Muscle layer of duodenum (tissue), 2 donors: ENCODE data around the gene SCTR.
A peak's percentile ranks its signal among the peaks of the same experiment; 100 is the strongest.

Experiments
- H3K27ac ChIP-seq: one replicate; pipeline ENCODE4 v1.7.0; 2013; ENCODE audit warnings: mild to moderate bottlenecking, low read length
- H3K27me3 ChIP-seq: one replicate; pipeline ENCODE4 v1.7.0; 2013; ENCODE audit warnings: low read depth, mild to moderate bottlenecking, control low read depth, low read length
- H3K36me3 ChIP-seq, 2 donors: one replicate each; pipeline ENCODE4 v1.7.0; 2013; ENCODE audit warnings: low read length in 2 of 2, control low read depth in 1 of 2, mild to moderate bottlenecking in 1 of 2; ENCODE audit not compliant: insufficient read depth in 2 of 2, control insufficient read depth in 1 of 2
- H3K4me1 ChIP-seq, 2 donors: one replicate each; pipeline ENCODE4 v1.7.0; 2013; ENCODE audit warnings: low read length in 2 of 2, mild to moderate bottlenecking in 2 of 2, control low read depth in 1 of 2, moderate library complexity in 1 of 2; ENCODE audit not compliant: insufficient read depth in 2 of 2, control insufficient read depth in 1 of 2
- H3K4me3 ChIP-seq, 2 donors: one replicate each; pipeline ENCODE4 v1.7.0; 2013; ENCODE audit warnings: low read length in 2 of 2, low read depth in 1 of 2, mild to moderate bottlenecking in 1 of 2
- H3K9me3 ChIP-seq, 2 donors: one replicate each; pipeline ENCODE4 v1.7.0; 2013; ENCODE audit warnings: low read length in 2 of 2, control low read depth in 1 of 2, mild to moderate bottlenecking in 1 of 2; ENCODE audit not compliant: control insufficient read depth in 1 of 2
- donor health status: healthy.

SCTR gene

DNA sequence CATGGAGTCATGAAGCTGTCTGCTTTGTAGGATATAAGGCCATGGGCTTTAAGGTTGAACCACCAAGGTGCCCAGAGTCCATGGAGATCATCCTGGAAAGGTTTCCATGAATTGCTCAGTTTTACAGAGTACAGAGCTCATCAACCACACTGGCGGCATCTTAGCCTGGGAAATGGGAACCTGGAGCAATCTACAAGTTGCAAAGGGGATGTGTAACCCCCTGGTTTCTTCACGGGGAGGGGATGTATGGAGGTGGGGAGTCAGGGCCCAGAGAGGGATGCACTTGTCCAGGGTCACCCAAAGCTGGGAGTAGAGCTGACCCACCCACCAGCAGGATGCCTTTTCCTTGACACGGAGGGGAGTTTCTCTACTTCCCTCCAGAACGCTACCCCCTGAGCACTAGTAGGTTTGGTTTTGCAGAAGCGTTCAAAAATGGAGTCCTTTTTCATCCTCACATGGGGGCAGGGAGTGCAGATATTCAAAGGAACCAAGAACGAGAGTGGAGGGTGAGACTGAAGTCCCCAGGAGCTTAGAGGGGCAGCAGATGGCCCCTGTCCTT is 85.5 kb downstream of the SCTR start:
- no peak overlapping the region for H3K27ac ChIP-seq
- H3K4me1 ChIP-seq: no peaks in the 10 kb centered on the region
- H3K9me3 ChIP-seq: no peaks in the 10 kb centered on the region
- H3K36me3 ChIP-seq: no peaks in the 10 kb centered on the region
- H3K27me3 ChIP-seq: no peaks in the 10 kb centered on the region
- no peak overlapping the region for H3K4me3 ChIP-seq

DNA sequence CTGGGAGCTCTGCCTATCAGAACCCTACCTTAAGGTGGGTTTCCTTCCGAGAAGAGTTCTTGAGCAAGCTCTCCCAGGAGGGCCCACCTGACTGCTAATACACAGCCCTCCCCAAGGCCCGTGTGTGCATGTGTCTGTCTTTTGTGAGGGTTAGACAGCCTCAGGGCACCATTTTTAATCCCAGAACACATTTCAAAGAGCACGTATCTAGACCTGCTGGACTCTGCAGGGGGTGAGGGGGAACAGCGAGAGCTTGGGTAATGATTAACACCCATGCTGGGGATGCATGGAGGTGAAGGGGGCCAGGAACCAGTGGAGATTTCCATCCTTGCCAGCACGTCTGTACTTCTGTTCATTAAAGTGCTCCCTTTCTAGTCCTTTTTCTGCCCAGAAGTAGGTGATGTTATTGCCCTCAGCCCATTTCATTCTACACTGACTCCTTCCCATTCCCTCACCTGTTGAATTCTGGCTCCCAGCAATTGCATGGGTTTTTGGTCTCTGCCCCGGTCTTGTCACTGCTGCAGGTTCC is 86.1 kb downstream of the SCTR start:
- Histone ChIP-seq H3K36me3 (no peaks in the 10 kb centered on the region), H3K9me3 (no peaks in the 10 kb centered on the region), H3K4me3 (no peak overlapping the region), H3K4me1 (no peaks in the 10 kb centered on the region), H3K27ac (no peak overlapping the region), H3K27me3 (no peaks in the 10 kb centered on the region)

DNA sequence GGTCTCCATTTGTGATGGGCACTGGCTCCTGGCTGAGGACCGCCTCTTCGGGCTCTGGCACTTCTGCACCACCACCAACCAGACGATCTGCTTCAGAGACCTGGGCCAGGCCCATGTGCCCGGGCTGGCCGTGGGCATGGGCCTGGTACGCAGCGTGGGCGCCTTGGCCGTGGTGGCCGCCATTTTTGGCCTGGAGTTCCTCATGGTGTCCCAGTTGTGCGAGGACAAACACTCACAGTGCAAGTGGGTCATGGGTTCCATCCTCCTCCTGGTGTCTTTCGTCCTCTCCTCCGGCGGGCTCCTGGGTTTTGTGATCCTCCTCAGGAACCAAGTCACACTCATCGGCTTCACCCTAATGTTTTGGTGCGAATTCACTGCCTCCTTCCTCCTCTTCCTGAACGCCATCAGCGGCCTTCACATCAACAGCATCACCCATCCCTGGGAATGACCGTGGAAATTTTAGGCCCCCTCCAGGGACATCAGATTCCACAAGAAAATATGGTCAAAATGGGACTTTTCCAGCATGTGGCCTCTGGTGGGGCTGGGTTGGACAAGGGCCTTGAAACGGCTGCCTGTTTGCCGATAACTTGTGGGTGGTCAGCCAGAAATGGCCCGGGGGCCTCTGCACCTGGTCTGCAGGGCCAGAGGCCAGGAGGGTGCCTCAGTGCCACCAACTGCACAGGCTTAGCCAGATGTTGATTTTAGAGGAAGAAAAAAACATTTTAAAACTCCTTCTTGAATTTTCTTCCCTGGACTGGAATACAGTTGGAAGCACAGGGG is 87.1 kb downstream of the SCTR start:
- Histone ChIP-seq H3K9me3 (no peaks in the 10 kb centered on the region), H3K36me3 (no peaks in the 10 kb centered on the region), H3K27me3 (no peaks in the 10 kb centered on the region), H3K27ac (no peak overlapping the region), H3K4me1 (peaks cover 0 to 4% of the 10 kb centered on the region in 2 donors), H3K4me3 (no peak overlapping the region)

DNA sequence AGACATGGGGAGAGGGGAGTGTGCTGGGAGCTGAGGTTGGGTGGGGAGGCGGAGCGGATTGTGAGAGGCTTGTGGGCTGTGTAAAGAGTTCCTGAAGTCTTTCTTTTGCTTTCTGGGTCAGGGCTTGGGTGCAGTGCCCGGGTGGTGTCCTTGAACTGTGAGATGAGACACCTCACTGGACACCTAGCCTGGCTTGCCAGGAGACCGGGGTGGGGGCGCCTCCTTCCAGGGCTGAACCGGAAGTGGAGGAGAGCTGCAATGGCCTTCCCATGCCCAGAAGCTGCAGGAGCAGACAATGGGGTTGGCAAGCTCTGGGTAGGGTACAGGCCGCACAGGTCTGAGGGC is 88.4 kb downstream of the SCTR start:
- H3K36me3 ChIP-seq: no peaks in the 10 kb centered on the region
- H3K27me3 ChIP-seq: no peaks in the 10 kb centered on the region
- no peak overlapping the region for H3K27ac ChIP-seq
- no peak overlapping the region for H3K4me3 ChIP-seq
- H3K4me1 ChIP-seq: peaks cover 0 to 8% of the 10 kb centered on the region in 2 donors
- no peaks in the 10 kb centered on the region for H3K9me3 ChIP-seq

DNA sequence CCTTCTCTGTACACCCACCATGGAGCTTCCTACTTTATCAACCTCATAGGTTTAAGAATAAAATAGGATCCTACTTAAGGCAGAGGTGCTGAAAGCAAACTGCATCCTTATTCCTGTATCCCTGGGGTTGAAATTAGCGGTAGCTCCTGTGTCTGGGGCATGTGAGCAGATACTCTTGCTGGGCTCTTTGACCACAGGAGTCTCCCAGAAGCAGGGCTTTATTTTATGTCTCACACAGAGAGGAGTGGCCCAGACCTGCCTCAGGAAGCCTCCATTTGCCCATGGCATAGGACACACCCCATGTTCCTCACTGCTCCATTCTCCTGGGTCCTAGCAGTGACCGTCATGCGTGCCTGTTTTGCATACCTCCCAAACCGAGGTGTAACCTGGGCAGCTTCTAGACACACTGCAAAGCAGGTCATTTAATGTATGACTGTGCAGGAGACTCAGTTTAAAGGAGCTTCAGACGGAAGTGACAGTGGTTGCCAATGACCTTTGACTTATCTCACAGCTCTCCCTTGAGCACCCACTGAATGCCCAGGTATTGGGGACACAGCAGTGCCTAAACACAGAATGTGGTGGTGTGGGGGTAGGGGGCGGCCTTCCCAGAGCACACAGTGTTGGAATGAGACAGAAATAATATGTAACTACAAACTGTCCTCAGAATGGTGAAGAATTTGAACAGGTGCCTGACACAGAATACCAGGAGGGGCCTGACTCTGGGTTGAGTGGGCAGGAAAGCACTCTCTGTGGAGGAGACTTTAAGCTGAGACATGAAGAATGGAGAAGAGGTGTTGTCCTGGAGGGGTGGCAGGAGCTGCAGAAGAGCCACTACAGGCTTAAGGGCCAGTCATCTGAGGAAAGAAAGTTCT is 89.0 kb downstream of the SCTR start:
- Histone ChIP-seq H3K27me3 (no peaks in the 10 kb centered on the region), H3K27ac (no peak overlapping the region), H3K9me3 (no peaks in the 10 kb centered on the region), H3K36me3 (no peaks in the 10 kb centered on the region), H3K4me1 (peaks cover 0 to 8% of the 10 kb centered on the region in 2 donors), H3K4me3 (no peak overlapping the region)

DNA sequence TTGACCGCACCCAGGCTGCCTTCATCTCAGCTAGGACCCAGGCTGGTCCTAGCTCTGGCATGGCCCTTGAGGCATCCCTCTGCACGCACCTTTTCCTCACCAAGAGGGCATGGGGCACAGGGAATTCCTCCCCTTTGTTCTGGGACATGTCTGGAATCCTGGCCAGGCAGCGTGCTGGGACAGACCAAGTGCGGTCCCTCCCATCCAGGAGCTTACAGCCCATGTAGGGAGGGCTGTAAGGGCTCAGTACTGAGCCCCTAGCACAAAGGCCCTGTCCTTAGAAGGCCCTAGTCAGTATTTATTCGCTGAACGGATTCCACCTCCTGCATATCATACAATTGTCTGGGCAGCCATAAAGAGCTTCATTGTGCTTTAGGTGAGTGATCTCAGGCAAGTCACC is 89.6 kb downstream of the SCTR start:
- Histone ChIP-seq H3K4me1 (peaks cover 0 to 8% of the 10 kb centered on the region in 2 donors), H3K4me3 (no peak overlapping the region), H3K27ac (no peak overlapping the region)

DNA sequence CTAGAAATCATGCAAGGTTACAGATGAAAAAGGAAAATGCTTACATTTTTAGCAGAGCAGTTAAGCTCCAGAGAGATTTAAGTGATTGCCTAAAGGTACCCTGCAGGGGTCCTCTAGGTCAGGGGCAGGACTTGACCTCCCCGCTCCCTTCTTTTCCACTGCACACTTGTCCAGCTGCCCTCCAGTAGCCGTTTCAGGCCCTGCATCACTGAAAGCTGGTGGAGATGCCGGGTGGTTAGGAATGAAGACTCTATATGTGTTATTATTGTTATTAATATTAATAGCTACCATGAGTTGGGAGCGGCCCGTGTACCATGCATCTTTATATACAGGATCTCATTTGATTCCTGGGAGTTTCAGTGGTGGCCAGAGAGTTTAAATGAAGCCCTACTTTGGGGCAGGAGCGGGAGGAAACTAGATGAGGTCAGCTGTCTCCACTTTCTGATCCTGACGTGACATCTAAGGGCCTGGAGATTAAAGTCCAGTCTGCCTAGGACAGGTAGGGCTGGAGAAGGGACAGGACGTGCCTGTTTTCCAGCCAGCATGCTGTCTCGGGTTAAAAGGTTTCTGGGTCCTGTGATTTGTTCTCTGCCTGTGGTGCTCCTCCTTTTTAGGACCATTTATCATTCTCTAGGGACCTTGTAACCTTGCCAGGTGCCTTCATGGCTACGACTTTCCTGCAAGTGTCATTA is 90.5 kb downstream of the SCTR start:
- peaks cover 0 to 8% of the 10 kb centered on the region in 2 donors for H3K4me1 ChIP-seq
- H3K27ac ChIP-seq: no peak overlapping the region
- H3K27me3 ChIP-seq: no peaks in the 10 kb centered on the region

More for the DNA sequence above, 89.6 kb downstream of the SCTR start:
- Histone ChIP-seq H3K9me3 (no peaks in the 10 kb centered on the region), H3K27me3 (no peaks in the 10 kb centered on the region), H3K36me3 (no peaks in the 10 kb centered on the region)

DNA sequence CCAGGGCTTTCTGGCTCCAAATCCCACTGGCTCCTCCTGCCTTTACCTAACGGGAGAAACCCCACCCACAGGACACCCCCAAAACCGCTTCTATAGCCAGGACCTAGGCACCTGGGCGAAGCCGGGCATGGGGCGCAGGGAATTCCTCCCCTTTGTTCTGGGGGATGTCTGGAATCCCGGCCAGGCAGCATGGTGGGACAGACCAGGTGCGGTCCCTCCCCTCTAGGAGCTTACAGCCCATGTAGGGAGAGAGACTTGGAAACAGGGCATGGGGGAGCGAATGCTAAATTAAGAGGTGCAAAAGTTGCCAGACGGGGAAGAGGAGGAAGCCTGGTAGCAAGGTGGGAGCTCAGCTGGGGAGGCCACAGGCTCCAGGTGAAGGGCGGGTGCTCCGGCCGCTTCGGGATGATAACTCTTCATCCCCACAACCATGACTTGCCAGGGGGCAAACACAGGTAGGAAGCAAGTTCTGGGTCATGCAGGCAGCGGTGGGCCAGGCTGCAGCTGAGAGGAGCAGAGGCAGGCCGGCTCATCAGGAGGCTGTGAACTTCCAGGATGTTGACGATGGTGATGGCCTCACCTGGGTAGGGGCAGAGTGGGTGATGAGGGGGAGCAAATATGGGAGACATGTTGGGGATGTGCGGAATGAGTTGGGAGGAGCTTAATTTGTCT is 91.3 kb downstream of the SCTR start:
- H3K27me3 ChIP-seq: no peaks in the 10 kb centered on the region
- H3K9me3 ChIP-seq: no peaks in the 10 kb centered on the region
- H3K4me1 ChIP-seq: peaks cover 0 to 8% of the 10 kb centered on the region in 2 donors
- H3K27ac ChIP-seq: peak overlapping the region; percentile 54
- H3K36me3 ChIP-seq: no peaks in the 10 kb centered on the region
- H3K4me3 ChIP-seq: peak overlapping the region in 1 of 2 donors; percentile 63

More for the DNA sequence above, 90.5 kb downstream of the SCTR start:
- Histone ChIP-seq H3K36me3 (no peaks in the 10 kb centered on the region), H3K9me3 (no peaks in the 10 kb centered on the region), H3K4me3 (no peak overlapping the region)

DNA sequence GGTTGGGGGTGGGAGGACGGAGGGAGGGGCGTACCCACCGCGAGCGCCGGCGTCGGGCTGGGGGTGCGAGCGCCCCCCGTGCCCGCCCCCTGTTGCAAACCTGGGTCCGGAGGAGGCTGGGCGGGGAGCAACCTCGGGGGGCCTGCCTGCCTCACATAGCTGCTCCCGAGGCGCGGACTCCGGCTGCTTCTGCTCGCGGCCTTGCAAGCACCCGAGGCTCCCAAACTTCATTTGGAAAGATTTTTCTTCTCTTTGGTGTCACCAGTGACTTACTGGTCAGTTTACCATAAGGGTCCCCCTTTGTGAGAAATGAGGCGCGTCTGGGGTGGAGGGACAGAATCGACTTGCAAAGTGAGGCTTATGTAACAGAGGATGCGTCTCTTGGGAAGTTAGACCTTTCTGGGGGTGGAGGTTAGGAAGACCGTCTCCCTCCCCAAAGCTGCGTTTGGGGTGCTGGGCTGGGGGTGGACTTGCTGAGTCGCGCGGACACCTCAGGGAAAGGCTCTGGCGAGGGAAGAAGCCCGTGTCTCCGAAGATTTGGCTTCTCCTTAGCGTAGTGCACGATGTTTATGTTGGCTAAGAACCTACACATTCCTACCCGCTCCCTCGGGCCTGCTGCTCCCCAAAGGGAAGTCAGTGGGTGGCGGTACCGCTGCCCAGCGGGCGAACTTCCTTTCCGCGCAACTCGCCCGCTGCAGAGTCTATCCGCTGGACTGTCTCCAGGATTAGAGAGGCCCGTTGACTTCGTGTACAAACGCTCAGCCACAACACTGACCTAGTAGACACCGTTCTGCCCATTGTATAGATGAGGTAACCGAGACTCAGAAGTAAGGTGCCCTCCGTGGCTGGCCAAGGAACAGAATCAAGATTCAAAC is 92.1 kb downstream of the SCTR start:
- Histone ChIP-seq H3K36me3 (no peaks in the 10 kb centered on the region), H3K9me3 (no peaks in the 10 kb centered on the region), H3K27me3 (no peaks in the 10 kb centered on the region), H3K4me1 (peaks cover 0 to 8% of the 10 kb centered on the region in 2 donors), H3K4me3 (peak overlapping the region; percentile 55 to 63), H3K27ac (peak overlapping the region; percentile 54)
